Measurements from ENCODE around the gene CER1. TPM values are rescaled to one million over a fixed set of nuclear protein-coding genes. Genes with fewer than 3 reads are reported as not detected.

The CER1 gene
- total RNA-seq, 1 donor from 2014 or later, result 0.78 TPM

- no peak for TF ChIP-seq CTCF (IDR thresholded peaks at IDR 0.05; ENCODE audit: unreplicated experiment)
- peaks cover 2% of the 10 kb centered on the region for H3K27me3 Mint-ChIP-seq (ENCODE audit: low read depth)
- no peaks in the 10 kb centered on the region for H3K4me1 Mint-ChIP-seq
- DNase-seq (ENCODE audit: low spot score in 2 of 2, unreplicated experiment in 2 of 2), result no peak
- peaks cover 45% of the 10 kb centered on the region for H3K9me3 Mint-ChIP-seq
- peaks cover 28% of the 10 kb centered on the region for H3K36me3 Mint-ChIP-seq
- no peak overlapping the region for H3K4me3 Mint-ChIP-seq
- no peak overlapping the region for H3K27ac Mint-ChIP-seq
These were observed 18.3 kb downstream of the CER1 start for GRCh38 chr9:14704281-14704680.

- Mint-ChIP-seq H3K36me3 (peaks cover 12% of the 10 kb centered on the region), H3K9me3 (peaks cover 25% of the 10 kb centered on the region), H3K4me3 (no peak overlapping the region), H3K4me1 (no peaks in the 10 kb centered on the region), H3K27ac (no peak overlapping the region), H3K27me3 (ENCODE audit: low read depth) (peaks cover 7% of the 10 kb centered on the region)
- TF ChIP-seq CTCF (IDR thresholded peaks at IDR 0.05; ENCODE audit: unreplicated experiment), result no peak
- no peak for DNase-seq (ENCODE audit: low spot score in 2 of 2, unreplicated experiment in 2 of 2)
These were observed 20.3 kb downstream of the CER1 start for GRCh38 chr9:14702200-14702720.

DNA sequence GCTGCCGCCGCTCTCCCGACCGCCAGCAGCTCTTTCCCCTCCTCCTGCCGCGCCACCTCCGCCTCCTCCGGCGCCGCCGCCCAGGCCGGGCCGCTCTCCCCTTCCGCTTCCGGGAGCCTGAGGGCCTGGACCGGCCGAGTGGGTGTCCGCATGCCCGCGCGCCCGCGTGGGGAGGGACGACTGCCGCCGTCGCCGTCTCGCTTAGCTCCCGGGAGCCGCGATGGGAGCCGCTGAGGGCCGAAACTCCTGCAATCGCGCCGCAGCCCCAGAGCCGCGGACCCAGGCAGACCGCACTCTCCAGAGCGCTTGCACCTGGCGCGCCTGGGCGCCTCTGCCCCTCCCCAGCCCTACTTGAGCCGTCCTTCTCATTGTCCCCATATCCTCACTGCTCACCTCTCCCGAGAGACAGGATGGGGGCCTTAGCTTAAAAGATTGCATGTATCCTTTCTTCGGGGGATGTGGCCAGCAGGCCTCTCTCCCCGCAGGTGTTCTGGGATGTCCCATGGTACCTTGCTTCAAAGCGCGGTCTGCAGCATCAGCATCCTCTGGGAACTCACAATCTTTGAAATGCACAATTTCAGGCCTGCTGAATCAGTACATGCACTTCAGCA lies 29.2 kb downstream of the CER1 start, which contains the start of gene ZDHHC21:
Gene ZDHHC21 (minus strand): TSS at position 182 of the 611 bp plus-strand sequence. CDS start 19,092 bp downstream, outside the sequence.
- Mint-ChIP-seq H3K4me3 (peak within 1 kb of the TSS; percentile 97), H3K27me3 (ENCODE audit: low read depth) (peaks cover 9% of the 10 kb centered on the region), H3K9me3 (no peaks in the 10 kb centered on the region), H3K36me3 (peaks cover 13% of the 10 kb centered on the region), H3K27ac (peak within 1 kb of the TSS; percentile 91), H3K4me1 (peaks cover 23% of the 10 kb centered on the region)
- TF ChIP-seq CTCF (IDR thresholded peaks at IDR 0.05; ENCODE audit: unreplicated experiment), result no peak
- peak; percentile 43 to 69 for DNase-seq (ENCODE audit: low spot score in 2 of 2, unreplicated experiment in 2 of 2)

- peak in 1 of 2 experiments; percentile 22 for DNase-seq (ENCODE audit: low spot score in 2 of 2, unreplicated experiment in 2 of 2)
- H3K4me1 Mint-ChIP-seq, result peaks cover 23% of the 10 kb centered on the region
These were observed 29.9 kb downstream of the CER1 start for GRCh38 chr9:14692470-14693250.

More at GRCh38 chr9:14692470-14693250, 29.9 kb downstream of the CER1 start:
- Mint-ChIP-seq H3K27ac (peak overlapping the region; percentile 90), H3K36me3 (peaks cover 17% of the 10 kb centered on the region), H3K27me3 (ENCODE audit: low read depth) (peaks cover 8% of the 10 kb centered on the region), H3K9me3 (no peaks in the 10 kb centered on the region), H3K4me3 (peak overlapping the region; percentile 97)
- no peak for TF ChIP-seq CTCF (IDR thresholded peaks at IDR 0.05; ENCODE audit: unreplicated experiment)

Data from mesothelial cell of epicardium (in vitro differentiated cells).